GM19452 (cell line): Measurements from ENCODE around the gene HINT2.

Source experiments
- ATAC-seq: cut with Tn5 transposase; IDR thresholded peaks from one replicate; pipeline ENCODE4 v1.9.1; 2021; ENCODE audit not compliant: unreplicated experiment

Gene HINT2

GRCh38 chr9:35781066-35781465 is 33.8 kb downstream of the HINT2 start:
- no peak for ATAC-seq

- ATAC-seq = no peak
Measured at GRCh38 chr9:35778496-35778895, 36.3 kb downstream of the HINT2 start.

GRCh38 chr9:35776018-35776417 is 38.8 kb downstream of the HINT2 start:
- ATAC-seq = no peak

GRCh38 chr9:35774907-35775635 is 39.8 kb downstream of the HINT2 start:
- ATAC-seq = no peak

- no peak for ATAC-seq
Measured at GRCh38 chr9:35771943-35772342, 42.9 kb downstream of the HINT2 start.

- no peak for ATAC-seq
Measured at GRCh38 chr9:35771534-35771933, 43.3 kb downstream of the HINT2 start.

GRCh38 chr9:35771075-35771433 is 43.8 kb downstream of the HINT2 start:
- ATAC-seq = no peak

- ATAC-seq = no peak
Measured at GRCh38 chr9:35769763-35770162, 45.1 kb downstream of the HINT2 start.

GRCh38 chr9:35767458-35767857 is 47.4 kb downstream of the HINT2 start:
- ATAC-seq = no peak

- ATAC-seq = no peak
Measured at GRCh38 chr9:35766997-35767396, 47.8 kb downstream of the HINT2 start.

GRCh38 chr9:35763803-35764202 is 51.0 kb downstream of the HINT2 start:
- ATAC-seq = no peak

GRCh38 chr9:35763181-35763580 is 51.7 kb downstream of the HINT2 start:
- no peak for ATAC-seq
